Posterior vena cava (tissue), 2 donors: ENCODE measurements around the gene CHRNB2. TPM values are rescaled to one million over a fixed set of nuclear protein-coding genes. Genes with fewer than 3 reads are reported as not detected.

Source experiments
- DNase-seq: peaks from one replicate; pipeline ENCODE4 v3.0.0-alpha.2; 2020; ENCODE audit warnings: low spot score
- intact Hi-C, 2 donors: fragments of 100-400 bp; cut with DNase I; formaldehyde crosslinking; loops; one replicate each; pipeline versions ENCODE4 v1.14.1 to v1.14.2; 2022 to 2023
- total RNA-seq, 2 donors: library from RNA; stranded (reverse); fragmentation: NEBNext Ultra II Directional; extraction: Animal tissue kit (Norgen Biotek cat#: 25700); gene quantifications; one replicate each; pipeline ENCODE4 v1.2.1, GENCODE V29; 2021
- donor health status: DM: yes; HTN: yes; CAD: no.
- donor health status: DM: yes; HTN: yes; CAD: no.

CHRNB2 gene
- total RNA-seq, 2 donors from 2014 or later, result not detected

- no peak for DNase-seq
- intact Hi-C loops, result no loop called here
These were observed 17.5 kb upstream of the CHRNB2 start for GRCh38 chr1:154550070-154550469.

DNA sequence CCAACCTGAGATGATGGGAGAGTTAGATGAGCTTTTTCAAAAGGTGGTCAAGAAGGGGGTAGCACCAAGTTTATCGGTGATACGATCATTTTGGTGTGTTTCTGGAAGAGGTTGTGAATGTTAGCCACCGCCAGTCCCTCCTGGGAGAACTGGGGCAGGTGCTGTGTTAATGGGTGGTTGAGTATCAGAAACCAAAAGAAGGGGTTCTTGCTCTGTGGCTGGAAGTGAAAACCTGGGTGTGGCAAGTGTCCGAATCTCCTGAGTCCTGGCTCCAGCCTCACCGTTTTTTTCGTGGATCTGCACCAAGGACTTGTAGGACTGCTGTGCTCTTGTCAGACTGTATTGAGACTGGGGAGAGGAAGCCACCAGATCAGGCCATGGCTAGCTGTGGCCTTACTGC lies 16.9 kb upstream of the CHRNB2 start:
- intact Hi-C loops, result no loop called here

GRCh38 chr1:154551474-154551873 lies 16.1 kb upstream of the CHRNB2 start:
- no peak for DNase-seq
- intact Hi-C loops, result no loop called here

More for the DNA sequence above, 16.9 kb upstream of the CHRNB2 start:
- DNase-seq, result no peak

DNA sequence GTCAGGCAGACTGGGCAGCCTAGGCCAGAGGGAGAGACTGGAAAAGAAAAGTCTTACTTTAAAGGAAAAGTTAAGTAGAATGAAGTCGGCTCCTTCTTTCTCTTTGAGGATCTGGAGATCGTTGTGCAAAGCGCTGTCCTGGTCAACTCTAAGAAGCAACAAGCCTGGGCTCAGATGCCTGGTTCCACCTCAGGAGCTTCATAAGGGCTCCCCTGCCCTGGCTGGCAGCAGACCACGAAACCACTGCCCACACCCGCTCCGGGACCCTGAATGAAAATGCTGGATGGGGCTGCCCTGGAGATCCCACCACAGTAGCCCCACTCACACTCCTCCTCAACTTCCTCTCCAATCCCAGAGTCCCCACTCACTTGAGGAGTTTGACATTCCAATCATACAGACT lies 15.5 kb upstream of the CHRNB2 start:
- intact Hi-C loops, result no loop called here
- DNase-seq, result no peak

DNA sequence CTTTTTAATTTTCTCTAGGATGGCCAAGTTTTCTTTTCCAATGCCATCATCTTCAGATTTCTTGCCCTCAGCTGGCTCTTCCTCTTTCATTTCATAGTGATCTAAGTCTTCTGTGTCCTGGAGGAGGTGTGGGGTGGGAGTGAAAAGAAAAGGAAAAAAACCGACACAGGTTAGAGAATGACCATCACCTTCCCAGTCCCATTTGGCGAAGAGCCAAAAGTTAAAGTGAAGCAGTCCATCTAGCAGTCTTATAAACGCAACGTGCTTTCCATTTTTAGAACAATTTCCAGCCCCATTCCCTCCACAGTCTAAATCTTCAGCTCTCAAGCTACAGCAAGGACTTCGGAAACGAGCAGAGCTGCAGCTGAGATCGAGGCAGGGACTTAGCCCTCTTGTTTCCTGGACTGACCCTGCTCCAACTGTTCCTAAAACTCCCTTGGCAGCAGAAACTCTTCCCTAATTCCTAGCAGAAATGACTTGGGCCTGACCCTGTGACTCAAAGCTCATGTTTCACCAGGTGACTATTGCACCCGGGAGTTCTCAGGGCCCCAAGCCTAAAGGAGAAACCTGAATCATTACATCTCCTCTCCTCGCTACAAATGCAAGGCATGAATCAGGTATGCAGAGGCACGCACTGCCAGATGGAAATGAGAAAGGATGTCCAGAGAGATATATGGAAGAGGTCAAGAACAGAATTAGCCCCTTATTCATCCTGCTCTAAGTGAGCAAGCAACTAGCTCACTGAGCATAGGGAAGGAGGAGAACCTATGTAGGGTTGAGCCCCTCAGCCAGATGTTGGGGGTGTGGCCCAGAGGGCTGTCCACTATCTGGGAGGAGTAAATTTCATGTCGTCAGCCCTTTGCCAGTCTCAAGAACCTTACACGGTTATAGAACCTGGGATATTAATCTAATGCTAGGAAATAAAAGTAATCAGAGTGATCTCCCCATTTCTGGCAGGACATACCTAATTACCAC lies 14.2 kb upstream of the CHRNB2 start:
- intact Hi-C loops, result no loop called here
- no peak for DNase-seq

DNA sequence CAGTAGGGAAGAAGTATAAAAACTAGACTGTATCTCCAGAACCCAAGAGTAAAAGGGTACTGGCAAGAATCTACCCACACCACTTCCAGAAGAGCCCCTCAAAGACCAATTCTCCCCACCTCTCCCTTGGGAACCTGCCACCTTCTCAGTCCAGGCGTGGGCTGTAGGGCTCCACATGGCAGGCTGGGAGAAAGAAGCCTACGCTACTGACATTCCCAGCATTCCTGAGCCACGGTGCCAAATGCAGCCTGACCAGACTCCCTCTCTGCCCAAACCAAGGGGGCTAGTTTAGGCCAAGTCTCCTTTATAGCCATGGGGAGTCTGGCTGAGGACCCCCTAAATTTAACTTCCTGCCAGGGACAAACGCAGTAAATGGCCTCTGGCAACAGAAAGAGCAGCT lies 11.2 kb upstream of the CHRNB2 start:
- no peak for DNase-seq
- intact Hi-C loops, result loop anchor here in 1 of 2 donors (5.0 kb wide), 1 partner anchor 84 kb away; no protein-coding TSS in a partner anchor

- intact Hi-C loops, result loop anchor here in 1 of 2 donors (5.0 kb wide), 1 partner anchor 85 kb away; no protein-coding TSS in a partner anchor
These were observed 10.2 kb upstream of the CHRNB2 start for GRCh38 chr1:154557248-154557938.

DNA sequence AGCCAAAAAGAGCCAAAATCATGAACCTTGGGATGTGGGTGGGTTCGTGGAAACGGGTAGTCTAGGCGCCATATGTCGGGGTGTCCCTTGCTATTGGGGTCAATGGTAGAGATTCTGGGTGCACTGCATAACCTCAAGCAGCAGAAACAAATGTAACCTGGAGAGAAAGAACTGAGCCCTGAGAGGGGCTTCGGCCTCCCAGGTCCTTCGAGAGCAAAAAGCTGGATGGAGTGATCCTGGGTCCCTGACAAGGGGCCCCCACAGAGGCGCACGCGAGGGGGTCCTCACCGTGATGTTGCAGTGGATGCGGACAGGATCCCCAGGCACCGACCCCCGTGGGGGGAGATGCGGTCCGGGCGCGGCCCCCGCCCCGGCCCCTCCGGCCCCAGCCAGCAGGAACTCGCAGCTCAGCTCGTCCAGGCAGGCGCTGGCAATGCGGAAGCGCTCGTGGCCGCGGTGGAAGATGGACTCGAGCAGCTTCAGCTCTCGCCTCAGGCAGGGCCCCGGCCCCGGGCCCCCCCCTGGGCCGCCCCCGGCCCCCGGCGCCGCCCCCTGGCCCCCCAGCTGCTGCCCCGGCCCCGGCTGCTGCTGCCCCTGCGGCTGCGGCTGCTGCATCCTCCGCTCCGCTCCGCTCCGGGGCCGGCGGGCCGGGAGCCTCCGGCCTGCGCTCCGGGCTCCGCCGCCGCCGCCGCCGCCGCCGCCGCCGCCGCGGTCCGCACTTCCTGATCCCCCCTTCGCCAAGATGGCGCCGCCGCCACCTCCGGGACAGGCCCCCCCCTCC lies 9.4 kb upstream of the CHRNB2 start, which contains the start of gene UBE2Q1:
TSS of gene UBE2Q1 (minus strand) at position 724 of the 781 bp plus-strand sequence. CDS start at position 615, 109 bp downstream.
- peak; percentile 90 for DNase-seq
- intact Hi-C loops, result loop anchor here in 1 of 2 donors (5.0 kb wide), 1 partner anchor 86 kb away; no protein-coding TSS in a partner anchor

More at GRCh38 chr1:154557248-154557938, 10.2 kb upstream of the CHRNB2 start:
- no peak for DNase-seq

- intact Hi-C loops, result loop anchor here in 1 of 2 donors (5.0 kb wide), 1 partner anchor 87 kb away; no protein-coding TSS in a partner anchor
- peak; percentile 100 for DNase-seq
These were observed 8.7 kb upstream of the CHRNB2 start for GRCh38 chr1:154558720-154559465.

DNA sequence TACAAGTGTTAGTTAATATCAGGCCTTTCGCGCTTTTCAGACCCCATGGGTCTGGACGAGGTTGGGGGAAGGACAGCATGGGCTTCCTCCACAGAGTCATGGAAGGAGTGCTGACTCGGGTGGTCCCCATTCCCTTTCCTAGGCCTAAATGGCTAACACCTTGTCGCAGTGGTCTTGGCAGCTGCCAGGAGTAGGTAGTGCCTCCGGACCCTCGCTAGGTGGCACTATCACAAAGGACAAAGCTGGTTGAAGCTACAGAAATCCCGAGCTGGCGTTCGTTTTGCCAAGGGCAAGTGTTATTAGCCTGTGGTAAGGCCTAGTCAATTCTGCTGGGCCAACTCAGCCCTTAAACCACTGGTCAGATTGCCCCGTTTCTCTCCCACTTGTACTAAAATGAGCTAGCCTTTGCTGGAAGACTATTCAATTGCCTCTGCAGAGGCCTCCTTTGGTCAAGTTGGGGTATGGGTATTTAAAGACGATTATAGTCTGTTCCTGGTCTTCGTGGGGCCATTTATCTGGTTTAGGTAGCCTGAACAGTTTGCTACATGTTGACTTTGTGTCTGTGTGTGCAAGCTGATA lies 8.0 kb upstream of the CHRNB2 start:
- intact Hi-C loops, result loop anchor here (5.0 to 10.0 kb wide), 3 partner anchors 87 to 325 kb away; partner anchors contain the start of gene KCNN3 (in 1 of the 2)
- peak; percentile 94 for DNase-seq

DNA sequence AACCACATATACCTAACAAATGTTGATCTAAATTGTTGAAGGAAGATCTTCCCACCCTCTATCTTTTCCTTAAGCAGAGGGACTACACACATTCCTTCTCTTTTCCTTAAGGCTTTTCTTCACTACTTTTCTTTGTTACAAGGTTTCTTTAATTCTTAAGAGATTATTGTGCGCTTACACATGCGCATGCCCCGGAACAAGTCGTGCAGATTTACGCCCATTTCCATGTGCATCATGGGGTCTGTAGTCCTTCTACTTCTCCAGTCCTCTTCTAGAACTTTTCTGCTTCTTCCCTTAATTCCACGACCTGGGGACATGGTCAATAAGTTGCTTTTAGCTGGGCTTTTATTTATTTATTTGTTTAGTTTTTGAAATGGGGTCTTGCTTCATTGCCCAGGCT lies 1.7 kb upstream of the CHRNB2 start:
- intact Hi-C loops, result loop anchor here in 1 of 2 donors (10.0 kb wide), 1 partner anchor 319 kb away; no protein-coding TSS in a partner anchor
- DNase-seq, result no peak

DNA sequence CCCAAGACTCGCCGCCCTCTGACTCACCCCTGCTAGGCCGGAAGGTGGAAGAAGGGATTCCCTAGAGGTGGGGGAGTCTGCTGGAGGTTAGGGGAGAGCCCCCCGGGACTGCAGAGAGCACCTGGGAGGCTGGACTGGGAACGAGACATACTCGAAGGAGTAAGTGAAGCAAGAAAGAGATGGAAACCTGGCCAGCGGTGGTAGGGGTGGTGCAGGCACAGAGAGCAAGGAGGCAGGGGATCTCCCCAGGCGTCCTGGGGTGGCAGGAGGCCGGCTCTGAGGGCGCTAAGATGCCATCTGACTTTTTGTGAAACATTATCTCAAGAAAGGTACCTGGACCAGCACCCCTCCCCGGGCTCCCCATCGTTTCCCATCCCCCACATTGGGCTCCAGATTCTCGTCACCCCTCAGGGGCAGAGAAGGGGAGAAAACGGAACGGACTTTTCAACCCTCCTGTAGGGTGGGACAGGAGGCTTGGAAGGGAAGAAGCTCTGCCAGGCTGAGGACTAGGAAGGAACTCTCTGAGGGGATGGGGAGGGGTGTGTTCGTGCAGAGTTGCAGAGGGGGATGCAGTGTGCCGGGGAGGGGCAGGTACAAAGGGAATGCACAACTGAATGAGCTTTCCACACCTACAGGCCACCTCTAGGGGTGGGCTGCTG lies 708 bp downstream of the CHRNB2 start:
- intact Hi-C loops, result loop anchor here in 1 of 2 donors (10.0 kb wide), 1 partner anchor 317 kb away; no protein-coding TSS in a partner anchor
- DNase-seq, result no peak

GRCh38 chr1:154571244-154571963 lies 3.8 kb downstream of the CHRNB2 start:
- intact Hi-C loops, result no loop called here
- no peak for DNase-seq

GRCh38 chr1:154571964-154572288 lies 4.3 kb downstream of the CHRNB2 start:
- DNase-seq, result no peak
- intact Hi-C loops, result no loop called here

- intact Hi-C loops, result no loop called here
- DNase-seq, result no peak
These were observed 5.0 kb downstream of the CHRNB2 start for GRCh38 chr1:154572468-154573167.

DNA sequence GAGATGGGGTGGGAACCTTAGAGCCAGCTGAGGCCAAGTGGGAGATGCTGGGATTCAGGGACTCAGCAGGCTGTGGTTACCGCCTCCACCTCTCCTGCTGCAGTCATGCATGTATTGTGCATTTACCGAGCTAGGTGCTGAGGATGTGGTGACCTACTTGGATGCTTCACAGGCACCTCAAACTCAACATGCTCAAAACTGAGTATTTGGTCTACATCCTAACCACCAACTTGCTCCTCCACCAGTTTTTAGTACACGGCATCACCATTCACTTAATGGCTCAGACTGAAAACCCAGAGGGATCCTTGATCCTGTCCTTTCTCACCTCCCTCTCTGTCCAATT lies 5.6 kb downstream of the CHRNB2 start:
- no peak for DNase-seq
- intact Hi-C loops, result no loop called here
